Transverse colon (tissue), 3 donors: Measurements from ENCODE around the gene ETS2.

ENCODE experiments used
- CTCF ChIP-seq, 5 experiments: fragments of 200-600 bp in 3 of 5; fragments of 450-650 bp in 2 of 5; sonication (generic) in 3 of 5; IDR thresholded peaks; 1 replicate in 2 of 5; 2 replicates in 3 of 5; pipeline ENCODE4 v1.5.1; 2016 to 2017; ENCODE audit warnings: antibody characterized with exemption in 5 of 5, inconsistent platforms in 3 of 5, mild to moderate bottlenecking in 2 of 5, moderate library complexity in 1 of 5
- EP300 ChIP-seq: sonication (generic); formaldehyde crosslinking; IDR thresholded peaks from one replicate; pipeline ENCODE4 v1.6.1; 2017; ENCODE audit warnings: antibody characterized with exemption, low read depth
- POLR2A ChIP-seq: fragments of 450-650 bp; IDR thresholded peaks from one replicate; pipeline ENCODE4 v1.6.1; 2016; ENCODE audit warnings: antibody characterized with exemption, mild to moderate bottlenecking, moderate library complexity

- no peak for TF ChIP-seq CTCF (IDR thresholded peaks at IDR 0.05)
- TF ChIP-seq EP300: no peak
- no peak for TF ChIP-seq POLR2A
Measured at GRCh38 chr21:38861056-38861455, 55.3 kb downstream of the ETS2 start.
